NT2/D1 (cell line): ENCODE measurements around the gene OGT.
"Not testable (repeated sequence)": the region's sequence is repeated elsewhere in the genome, so short reads cannot be mapped to it uniquely, and the experiment has no call there.

ENCODE experiments used
- DNase-seq: peaks from one replicate; pipeline ENCODE4 v3.0.0-alpha.2; 2011; ENCODE audit warnings: low read depth, low spot score
- H3K27me3 ChIP-seq: 2 replicates; pipeline ENCODE4 v1.6.0; 2011; ENCODE audit warnings: mild to moderate bottlenecking; ENCODE audit not compliant: insufficient read length, insufficient read depth
- H3K36me3 ChIP-seq: 2 replicates; pipeline ENCODE4 v1.6.1; 2011; ENCODE audit warnings: mild to moderate bottlenecking, low read length, mixed read lengths; ENCODE audit not compliant: insufficient read depth, insufficient read length
- H3K4me1 ChIP-seq: 2 replicates; pipeline ENCODE4 v1.5.1; 2011; ENCODE audit not compliant: insufficient read depth, insufficient read length
- H3K4me3 ChIP-seq: 2 replicates; pipeline ENCODE4 v1.5.1; 2011; ENCODE audit warnings: low read depth; ENCODE audit not compliant: insufficient read length
- H3K9ac ChIP-seq: 2 replicates; pipeline ENCODE4 v1.6.0; 2011; ENCODE audit warnings: low read depth; ENCODE audit not compliant: insufficient read length
- H3K9me3 ChIP-seq: 2 replicates; pipeline ENCODE4 v1.5.1; 2011; ENCODE audit warnings: mild to moderate bottlenecking, low read length; ENCODE audit not compliant: insufficient read depth
- SUZ12 ChIP-seq: IDR thresholded peaks from 2 replicates; pipeline ENCODE4 v1.6.1; 2011; ENCODE audit not compliant: insufficient read length, insufficient read depth; ENCODE audit errors: extremely low read depth
- YY1 ChIP-seq: IDR thresholded peaks from 2 replicates; pipeline ENCODE4 v1.6.1; 2011; ENCODE audit not compliant: insufficient read length, insufficient read depth
- ZNF274 ChIP-seq: IDR thresholded peaks from 2 replicates; pipeline ENCODE4 v1.6.1; 2011; ENCODE audit warnings: mild to moderate bottlenecking, low read depth, low read length

Gene OGT

GRCh38 chrX:71532753-71533425 lies at the start of gene OGT:
TSS of gene OGT (plus strand) at chrX:71533104. CDS start at chrX:71533300, 196 bp downstream.
- Histone ChIP-seq H3K27me3 (no peaks in the 10 kb centered on the region), H3K36me3 (peaks cover 12% of the 10 kb centered on the region), H3K9ac (peak within 1 kb of the TSS; percentile 99), H3K4me1 (no peaks in the 10 kb centered on the region), H3K9me3 (no peaks in the 10 kb centered on the region), H3K4me3 (peak within 1 kb of the TSS; percentile 96)
- DNase-seq = peak; percentile 96
- peak; percentile 72 for TF ChIP-seq YY1
- no peak for TF ChIP-seq SUZ12

GRCh38 chrX:71487814-71488213 lies 45.1 kb upstream of the OGT start:
- no peak overlapping the region for H3K9ac ChIP-seq
- H3K9me3 ChIP-seq = no peaks in the 10 kb centered on the region
- TF ChIP-seq ZNF274 (no peak), SUZ12 (no peak), YY1 (no peak)
- H3K4me1 ChIP-seq = no peaks in the 10 kb centered on the region
- DNase-seq = no peak
- no peak overlapping the region for H3K4me3 ChIP-seq
- H3K27me3 ChIP-seq = peaks cover 4% of the 10 kb centered on the region
- no peaks in the 10 kb centered on the region for H3K36me3 ChIP-seq

- Histone ChIP-seq H3K36me3 (no peaks in the 10 kb centered on the region), H3K27me3 (peaks cover 4% of the 10 kb centered on the region), H3K9me3 (no peaks in the 10 kb centered on the region), H3K4me1 (no peaks in the 10 kb centered on the region), H3K4me3 (no peak overlapping the region), H3K9ac (no peak overlapping the region)
- DNase-seq = no peak
- TF ChIP-seq ZNF274 (no peak), SUZ12 (no peak), YY1 (no peak)
These were observed 43.4 kb upstream of the OGT start for GRCh38 chrX:71489540-71489939.

GRCh38 chrX:71492231-71493065 lies 40.5 kb upstream of the OGT start:
- peak overlapping the region; percentile 76 for H3K9ac ChIP-seq
- peak overlapping the region; percentile 46 for H3K4me3 ChIP-seq
- H3K36me3 ChIP-seq = no peaks in the 10 kb centered on the region
- no peak for DNase-seq
- TF ChIP-seq YY1 (no peak), ZNF274 (no peak), SUZ12 (no peak)
- H3K4me1 ChIP-seq = no peaks in the 10 kb centered on the region
- peaks cover 4% of the 10 kb centered on the region for H3K27me3 ChIP-seq
- no peaks in the 10 kb centered on the region for H3K9me3 ChIP-seq

- H3K4me3 ChIP-seq = no peak overlapping the region
- DNase-seq = no peak
- H3K36me3 ChIP-seq = no peaks in the 10 kb centered on the region
- H3K9ac ChIP-seq = no peak overlapping the region
- TF ChIP-seq SUZ12 (no peak), YY1 (no peak), ZNF274 (no peak)
- H3K4me1 ChIP-seq = no peaks in the 10 kb centered on the region
- peaks cover 4% of the 10 kb centered on the region for H3K27me3 ChIP-seq
- no peaks in the 10 kb centered on the region for H3K9me3 ChIP-seq
These were observed 39.7 kb upstream of the OGT start for GRCh38 chrX:71493111-71493613.

- H3K4me3 ChIP-seq, H3K9me3 ChIP-seq, H3K9ac ChIP-seq, H3K27me3 ChIP-seq, DNase-seq, H3K4me1 ChIP-seq, H3K36me3 ChIP-seq: not testable (repeated sequence)
These were observed 36.9 kb upstream of the OGT start for GRCh38 chrX:71495979-71496378.

- H3K4me1 ChIP-seq = no peaks in the 10 kb centered on the region
- peaks cover 4% of the 10 kb centered on the region for H3K27me3 ChIP-seq
- H3K9me3 ChIP-seq = no peaks in the 10 kb centered on the region
- no peak overlapping the region for H3K9ac ChIP-seq
- no peak overlapping the region for H3K4me3 ChIP-seq
- DNase-seq = no peak
- no peak for TF ChIP-seq YY1
- TF ChIP-seq ZNF274 = no peak
- no peak for TF ChIP-seq SUZ12
- no peaks in the 10 kb centered on the region for H3K36me3 ChIP-seq
These were observed 36.4 kb upstream of the OGT start for GRCh38 chrX:71496476-71496875.

GRCh38 chrX:71502080-71502479 lies 30.8 kb upstream of the OGT start:
- H3K9me3 ChIP-seq, H3K4me1 ChIP-seq, H3K36me3 ChIP-seq, DNase-seq, H3K4me3 ChIP-seq, H3K9ac ChIP-seq, H3K27me3 ChIP-seq: not testable (repeated sequence)
